Raji (cell line): Measurements from ENCODE around the gene LRP1B.

Source experiments
- POLR2A ChIP-seq: IDR thresholded peaks from 2 replicates; pipeline ENCODE4 v1.6.1; 2011; ENCODE audit warnings: low read depth, low read length, control low read depth; ENCODE audit not compliant: insufficient read depth

LRP1B gene

GRCh38 chr2:140869107-140869506, 1261.7 kb downstream of the LRP1B start:
- no peak for TF ChIP-seq POLR2A

DNA sequence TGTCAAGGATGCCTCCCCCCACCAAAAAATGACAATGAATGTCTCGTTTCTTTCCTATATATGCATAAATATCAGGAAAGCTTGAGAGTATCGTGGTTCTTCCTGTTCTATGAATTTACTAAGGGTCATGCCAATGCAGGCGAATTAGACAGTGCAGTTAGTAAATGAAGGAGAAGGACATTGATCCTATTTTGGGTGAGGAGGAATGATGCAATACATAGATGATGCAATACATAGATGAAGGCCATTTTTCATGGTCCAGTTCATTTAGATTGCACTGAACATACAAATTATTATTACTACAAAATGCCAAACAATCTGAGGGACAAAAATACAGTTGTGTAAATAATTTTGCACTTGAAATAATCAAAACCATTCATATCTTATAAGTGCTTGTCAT, 1265.0 kb downstream of the LRP1B start:
- TF ChIP-seq POLR2A, result no peak

- no peak for TF ChIP-seq POLR2A
Measured at GRCh38 chr2:140863713-140864112, 1267.1 kb downstream of the LRP1B start.

DNA sequence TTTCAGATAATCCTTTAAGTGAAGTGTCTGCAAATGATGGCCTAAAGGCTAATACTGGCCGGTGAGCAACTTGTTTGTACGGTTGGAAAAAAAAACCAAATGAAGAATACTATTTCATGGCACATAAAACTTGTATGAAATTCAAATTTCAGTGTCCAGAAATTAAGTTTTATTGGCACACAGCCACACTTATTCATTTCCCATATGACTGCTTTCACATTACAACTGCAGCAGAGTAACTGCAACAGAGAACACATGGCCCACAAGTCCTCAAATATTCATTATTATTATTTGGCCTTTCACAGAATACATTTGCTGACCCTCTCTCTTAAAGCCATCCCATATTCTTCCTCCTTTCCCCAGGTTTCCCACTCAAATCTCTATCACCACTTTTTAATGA, 1268.6 kb downstream of the LRP1B start:
- no peak for TF ChIP-seq POLR2A

- no peak for TF ChIP-seq POLR2A
Measured at GRCh38 chr2:140861666-140862065, 1269.2 kb downstream of the LRP1B start.

DNA sequence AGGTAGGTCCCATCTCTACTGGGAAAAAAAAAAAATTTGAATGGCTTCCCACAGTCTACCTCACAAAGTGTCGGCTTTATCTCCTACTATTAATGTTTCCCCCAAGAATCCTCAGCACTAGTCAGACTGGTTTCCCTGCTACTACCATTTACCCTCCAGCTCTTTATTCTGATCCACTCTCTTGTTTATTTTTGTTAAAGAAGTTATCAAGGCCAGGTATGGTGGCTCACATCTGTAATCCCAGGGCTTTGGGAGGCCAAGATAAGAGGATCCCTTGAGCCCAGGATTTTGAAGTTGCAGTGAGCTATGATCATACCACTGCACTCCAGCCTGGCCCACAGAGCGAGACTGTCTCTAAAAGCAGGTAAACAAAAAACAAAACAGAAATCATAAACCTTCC, 1275.3 kb downstream of the LRP1B start:
- no peak for TF ChIP-seq POLR2A

GRCh38 chr2:140851258-140851981, 1279.4 kb downstream of the LRP1B start:
- TF ChIP-seq POLR2A, result no peak

DNA sequence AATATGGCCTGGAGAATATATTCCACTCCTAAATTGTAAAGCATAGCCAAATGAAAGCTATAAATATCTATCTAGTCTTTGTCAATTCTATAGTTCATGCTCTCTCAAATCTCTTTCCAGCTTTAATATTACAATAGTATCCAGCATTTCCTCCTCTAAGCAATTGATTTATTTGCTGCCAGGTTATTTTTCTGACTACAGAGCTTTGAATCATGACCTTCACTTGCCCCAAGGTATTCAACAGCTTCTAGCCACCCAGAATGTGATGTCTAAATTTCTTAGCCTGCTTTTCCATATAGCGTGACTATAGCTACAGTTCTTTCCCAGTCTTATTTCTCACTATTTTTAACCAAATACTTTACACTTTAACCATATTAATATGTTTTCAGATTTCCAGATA, 1287.6 kb downstream of the LRP1B start:
- TF ChIP-seq POLR2A, result no peak

DNA sequence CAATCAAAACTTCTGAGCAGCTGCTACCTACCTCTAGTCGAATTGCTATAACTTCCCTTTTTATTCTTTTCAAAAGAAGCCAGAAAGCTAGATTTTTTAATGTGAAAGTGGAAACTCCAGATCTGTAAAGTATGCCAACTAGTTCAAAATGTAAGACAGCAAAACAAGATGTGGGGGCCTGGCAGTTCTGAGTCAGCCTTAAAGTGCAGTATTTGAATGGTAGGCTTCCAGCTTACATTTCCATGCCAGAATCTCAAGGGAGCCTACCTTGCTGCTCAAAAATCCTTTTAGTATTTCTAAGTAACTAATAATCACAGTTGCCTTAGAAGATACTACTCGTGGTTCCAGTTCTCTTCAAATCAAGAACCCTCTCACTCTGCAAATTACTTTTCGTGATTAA, 1288.7 kb downstream of the LRP1B start:
- no peak for TF ChIP-seq POLR2A

- TF ChIP-seq POLR2A, result no peak
Measured at GRCh38 chr2:140841141-140841540, 1289.7 kb downstream of the LRP1B start.

DNA sequence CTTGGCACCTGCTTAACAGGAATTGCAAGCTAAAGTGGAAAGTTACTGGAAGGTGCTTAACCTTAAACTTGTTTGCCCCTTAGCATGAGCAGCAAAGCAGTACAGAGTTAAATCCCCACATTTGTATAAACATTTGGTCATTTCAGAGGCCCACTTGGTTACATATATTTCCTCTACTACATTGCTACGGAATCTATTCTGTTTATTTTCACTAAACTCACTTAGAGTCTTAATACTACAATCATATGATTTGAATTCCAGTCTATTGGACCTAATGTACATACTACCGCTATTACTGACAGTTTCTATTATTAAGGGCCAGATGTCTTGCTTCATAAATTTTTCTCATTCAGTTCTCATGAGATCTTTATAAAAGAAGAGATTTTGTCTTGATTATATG, 1294.0 kb downstream of the LRP1B start:
- no peak for TF ChIP-seq POLR2A

DNA sequence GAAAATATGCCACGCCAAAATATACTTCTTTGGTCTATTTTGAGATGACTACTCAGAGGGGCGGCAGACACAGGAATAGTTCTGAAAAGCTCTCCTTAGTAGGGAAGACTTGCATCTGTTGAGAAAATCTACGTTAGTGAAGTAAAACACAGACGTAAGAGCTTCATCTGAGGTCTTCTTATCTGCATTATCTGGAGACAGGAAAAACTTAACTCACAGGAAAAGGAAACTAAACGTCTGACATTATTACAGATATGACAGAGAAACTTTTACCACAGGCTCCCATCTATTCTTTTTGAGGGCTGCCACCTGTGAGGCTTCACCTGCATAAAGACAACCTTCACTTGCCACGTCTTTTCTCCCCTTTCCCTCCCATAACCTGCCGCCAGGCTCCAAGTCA, 1295.7 kb downstream of the LRP1B start:
- no peak for TF ChIP-seq POLR2A

DNA sequence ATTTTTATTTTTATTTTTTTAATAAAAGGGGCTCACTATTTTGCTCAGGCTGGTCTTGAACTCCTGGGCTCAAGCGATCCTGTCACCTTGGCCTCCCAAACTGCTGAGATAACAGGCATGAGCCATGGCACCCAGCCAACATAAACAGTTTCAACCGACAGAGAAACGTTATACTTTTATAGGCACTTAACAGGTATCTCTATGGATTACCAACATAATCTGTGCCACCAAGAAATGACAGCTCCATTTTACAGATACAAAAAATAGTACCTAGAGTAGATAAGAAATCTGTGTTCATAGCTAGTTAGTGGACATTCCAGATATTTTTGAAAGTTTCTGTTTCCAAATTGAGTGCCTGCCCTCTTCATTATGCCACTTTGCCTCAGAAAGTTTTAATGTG, 1316.7 kb downstream of the LRP1B start:
- no peak for TF ChIP-seq POLR2A

GRCh38 chr2:140808820-140809219, 1322.0 kb downstream of the LRP1B start:
- no peak for TF ChIP-seq POLR2A

GRCh38 chr2:140808211-140808610, 1322.6 kb downstream of the LRP1B start:
- no peak for TF ChIP-seq POLR2A

DNA sequence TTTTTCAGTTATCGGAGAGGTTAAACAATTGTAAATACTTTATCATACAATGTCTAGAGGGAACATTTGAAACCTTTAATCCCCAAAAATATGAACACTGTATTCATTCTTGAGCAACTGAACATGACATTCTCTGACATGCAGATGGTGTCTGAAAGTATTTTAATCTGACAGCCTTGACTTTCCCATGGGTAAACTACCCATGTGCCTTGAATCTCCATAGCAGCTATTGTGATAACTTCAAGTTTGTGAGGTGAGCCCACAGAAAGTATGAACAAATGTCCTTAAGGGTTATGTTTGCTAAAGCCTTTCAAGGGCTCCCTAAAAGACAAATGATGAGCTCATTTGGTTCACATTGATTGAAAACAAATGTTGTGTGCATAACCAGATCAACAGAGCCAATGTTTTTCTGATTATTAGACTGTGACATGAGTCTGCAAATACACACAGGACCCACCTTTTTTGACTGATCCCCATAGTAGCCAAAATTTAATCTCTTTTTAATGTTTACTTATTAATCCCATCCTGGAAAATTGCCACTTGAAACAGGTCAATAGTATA, 1326.0 kb downstream of the LRP1B start:
- no peak for TF ChIP-seq POLR2A

GRCh38 chr2:140801311-140801710, 1329.5 kb downstream of the LRP1B start:
- TF ChIP-seq POLR2A, result no peak

GRCh38 chr2:140797718-140798117, 1333.1 kb downstream of the LRP1B start:
- TF ChIP-seq POLR2A, result no peak

DNA sequence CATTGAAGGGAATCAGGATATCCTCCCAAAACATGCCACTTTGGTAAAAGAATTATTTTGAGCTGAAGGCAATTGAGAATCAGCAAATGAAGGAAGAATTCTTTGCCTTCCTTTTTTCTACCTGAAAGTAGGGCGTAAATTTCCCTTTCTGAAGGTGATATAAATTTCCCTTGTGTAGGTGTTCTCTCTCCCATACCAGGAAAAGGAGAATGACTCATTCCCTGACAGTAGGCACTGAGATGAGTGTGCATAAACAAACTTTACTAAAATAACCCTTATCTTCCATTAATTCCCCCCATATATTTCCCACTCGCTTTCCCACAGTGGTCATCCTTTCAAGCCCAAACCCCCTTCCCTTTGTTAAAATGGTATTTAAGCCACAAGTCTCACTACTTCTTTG, 1339.0 kb downstream of the LRP1B start:
- TF ChIP-seq POLR2A, result no peak
